Endodermal cell (in vitro differentiated cells): ENCODE data around the gene TRMT13. TPM values are rescaled to one million over a fixed set of nuclear protein-coding genes. Genes with fewer than 3 reads are reported as not detected.

ENCODE experiments used
- DNase-seq: peaks from one replicate; pipeline ENCODE4 v3.0.0-alpha.2; 2017
- H3K27ac ChIP-seq: 2 replicates; pipeline ENCODE4 v1.5.1; 2013; ENCODE audit warnings: mild to moderate bottlenecking, low read depth, low read length, moderate library complexity
- H3K27me3 ChIP-seq: 2 replicates; pipeline ENCODE4 v1.6.1; 2013; ENCODE audit warnings: mild to moderate bottlenecking, low read length, moderate library complexity; ENCODE audit not compliant: insufficient read depth, control insufficient read depth, poor library complexity, severe bottlenecking
- H3K36me3 ChIP-seq: 2 replicates; pipeline ENCODE4 v1.7.0; 2013; ENCODE audit warnings: mild to moderate bottlenecking, low read length, moderate library complexity; ENCODE audit not compliant: control insufficient read depth, insufficient read depth
- H3K4me1 ChIP-seq: one replicate; pipeline ENCODE4 v1.7.0; 2013; ENCODE audit warnings: low read length; ENCODE audit not compliant: control insufficient read depth, insufficient read depth
- H3K4me3 ChIP-seq: 2 replicates; pipeline ENCODE4 v1.5.1; 2013; ENCODE audit warnings: mild to moderate bottlenecking, low read length, moderate library complexity
- H3K9ac ChIP-seq: 2 replicates; pipeline ENCODE4 v1.6.1; 2013; ENCODE audit warnings: mild to moderate bottlenecking, low read length, moderate library complexity; ENCODE audit not compliant: poor library complexity, severe bottlenecking; ENCODE audit errors: extremely low read depth
- H3K9me3 ChIP-seq: 2 replicates; pipeline ENCODE4 v1.6.1; 2013; ENCODE audit warnings: mild to moderate bottlenecking, low read length, moderate library complexity; ENCODE audit not compliant: control insufficient read depth
- H3K27ac Mint-ChIP-seq: 2 replicates; pipeline ENCODE4 v1.8.0; 2020; ENCODE audit warnings: mixed read lengths
- H3K27me3 Mint-ChIP-seq: 2 replicates; pipeline ENCODE4 v1.8.0; 2021; ENCODE audit warnings: mild to moderate bottlenecking, mixed read lengths; ENCODE audit not compliant: insufficient read depth
- H3K36me3 Mint-ChIP-seq: 2 replicates; pipeline ENCODE4 v1.8.0; 2020; ENCODE audit warnings: low read depth, mixed read lengths
- H3K4me1 Mint-ChIP-seq: 2 replicates; pipeline ENCODE4 v1.8.0; 2020; ENCODE audit warnings: mixed read lengths
- H3K4me3 Mint-ChIP-seq: 2 replicates; pipeline ENCODE4 v1.8.0; 2020; ENCODE audit warnings: mild to moderate bottlenecking, moderate library complexity, mixed read lengths
- H3K9me3 Mint-ChIP-seq: 2 replicates; pipeline ENCODE4 v1.8.0; 2020; ENCODE audit warnings: mild to moderate bottlenecking, mixed read lengths
- WGBS, 2 experiments: methylation state at CpG; one replicate each; pipeline versions ENCODE4 v1.1.5 to v1.1.7; 2013; ENCODE audit warnings: missing lambda C conversion rate in 2 of 2, mixed read lengths in 1 of 2; ENCODE audit not compliant: insufficient coverage in 1 of 2, insufficient read length in 1 of 2; 5-methylcytosine and 5-hydroxymethylcytosine counted together
- total RNA-seq, 2 donors: library from RNA; stranded (reverse); fragmentation: NEBNext Ultra II Directional in 1 of 2; extraction: Animal tissue kit (Norgen Biotek cat#: 25700) in 1 of 2; gene quantifications; 2 replicates in 1 of 2; 3 replicates in 1 of 2; pipeline ENCODE4 v1.2.1, GENCODE V29; 2021
- TF ChIP-seq, protein P1 (sequence below): fragments of 200-600 bp; sonication (generic); conservative IDR thresholded peaks from 2 replicates; pipeline ENCODE4 v1.5.0; 2021; ENCODE audit warnings: antibody characterized with exemption, mild to moderate bottlenecking

The TRMT13 gene
- total RNA-seq, 2 donors from 2014 or later = 11.4 to 18.9 TPM

DNA sequence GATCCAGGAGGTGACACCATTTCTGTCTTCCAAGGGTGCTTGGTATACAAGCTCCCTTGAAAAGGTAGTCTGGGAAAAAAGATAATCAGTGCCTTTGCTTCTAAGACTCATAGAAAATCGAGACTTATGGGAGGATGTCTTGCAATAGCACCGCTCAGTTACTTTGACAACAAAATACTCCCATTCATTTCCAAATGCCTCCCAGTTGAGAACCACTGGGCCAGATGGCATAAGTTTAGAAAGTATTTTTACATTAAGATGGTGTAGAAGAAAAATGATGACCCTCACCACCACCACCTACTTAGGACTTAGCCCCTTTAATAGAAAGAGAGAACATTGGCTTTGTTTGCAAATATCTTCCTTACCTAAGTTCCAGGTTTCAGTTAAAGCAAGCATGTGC, 4.6 kb downstream of the TRMT13 start:
- Histone ChIP-seq H3K27ac (no peak overlapping the region), H3K27me3 (no peaks in the 10 kb centered on the region), H3K9me3 (no peaks in the 10 kb centered on the region), H3K36me3 (peaks cover 51% of the 10 kb centered on the region), H3K4me1 (no peaks in the 10 kb centered on the region), H3K4me3 (no peak overlapping the region), H3K9ac (no peak overlapping the region)
- Mint-ChIP-seq H3K4me1 (no peaks in the 10 kb centered on the region), H3K4me3 (no peak overlapping the region), H3K9me3 (no peaks in the 10 kb centered on the region), H3K27me3 (no peaks in the 10 kb centered on the region), H3K27ac (no peak overlapping the region), H3K36me3 (peaks cover 29% of the 10 kb centered on the region)
- 93% methylated on average over 2 of the region's 2 CpGs; no CpG with 5 or more reads in 1 of the 2 experiments for WGBS, 2 experiments
- DNase-seq = no peak
- TF ChIP-seq, protein P1, sequence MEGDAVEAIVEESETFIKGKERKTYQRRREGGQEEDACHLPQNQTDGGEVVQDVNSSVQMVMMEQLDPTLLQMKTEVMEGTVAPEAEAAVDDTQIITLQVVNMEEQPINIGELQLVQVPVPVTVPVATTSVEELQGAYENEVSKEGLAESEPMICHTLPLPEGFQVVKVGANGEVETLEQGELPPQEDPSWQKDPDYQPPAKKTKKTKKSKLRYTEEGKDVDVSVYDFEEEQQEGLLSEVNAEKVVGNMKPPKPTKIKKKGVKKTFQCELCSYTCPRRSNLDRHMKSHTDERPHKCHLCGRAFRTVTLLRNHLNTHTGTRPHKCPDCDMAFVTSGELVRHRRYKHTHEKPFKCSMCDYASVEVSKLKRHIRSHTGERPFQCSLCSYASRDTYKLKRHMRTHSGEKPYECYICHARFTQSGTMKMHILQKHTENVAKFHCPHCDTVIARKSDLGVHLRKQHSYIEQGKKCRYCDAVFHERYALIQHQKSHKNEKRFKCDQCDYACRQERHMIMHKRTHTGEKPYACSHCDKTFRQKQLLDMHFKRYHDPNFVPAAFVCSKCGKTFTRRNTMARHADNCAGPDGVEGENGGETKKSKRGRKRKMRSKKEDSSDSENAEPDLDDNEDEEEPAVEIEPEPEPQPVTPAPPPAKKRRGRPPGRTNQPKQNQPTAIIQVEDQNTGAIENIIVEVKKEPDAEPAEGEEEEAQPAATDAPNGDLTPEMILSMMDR = no peak

DNA sequence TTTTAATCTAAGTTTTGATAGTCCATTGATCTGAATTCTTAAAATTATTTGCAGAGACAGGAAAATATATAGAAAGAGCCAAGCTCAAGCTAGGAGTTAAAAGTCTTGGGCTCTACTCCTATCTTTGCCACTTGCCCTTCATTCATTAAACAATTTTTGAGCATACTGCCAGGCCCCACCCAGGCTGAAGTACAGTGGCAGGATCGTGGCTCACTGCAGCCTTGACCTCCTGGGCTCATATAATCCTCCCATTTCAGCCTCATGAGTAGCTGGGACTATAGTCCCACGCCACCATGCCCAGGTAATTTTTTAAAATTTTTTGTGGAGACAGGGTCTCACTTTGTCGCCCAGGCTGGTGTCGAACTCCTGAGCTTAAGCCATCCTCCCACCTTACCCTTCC, 8.2 kb downstream of the TRMT13 start:
- 90 to 98% methylated on average over 4 of the region's 4 CpGs for WGBS, 2 experiments
- Mint-ChIP-seq H3K4me3 (no peak overlapping the region), H3K27ac (no peak overlapping the region), H3K27me3 (no peaks in the 10 kb centered on the region), H3K9me3 (no peaks in the 10 kb centered on the region), H3K36me3 (peaks cover 52% of the 10 kb centered on the region), H3K4me1 (no peaks in the 10 kb centered on the region)
- DNase-seq = no peak
- Histone ChIP-seq H3K36me3 (peaks cover 79% of the 10 kb centered on the region), H3K4me1 (no peaks in the 10 kb centered on the region), H3K9me3 (no peaks in the 10 kb centered on the region), H3K4me3 (no peak overlapping the region), H3K9ac (no peak overlapping the region), H3K27me3 (no peaks in the 10 kb centered on the region), H3K27ac (no peak overlapping the region)
- TF ChIP-seq, protein P1 = no peak

DNA sequence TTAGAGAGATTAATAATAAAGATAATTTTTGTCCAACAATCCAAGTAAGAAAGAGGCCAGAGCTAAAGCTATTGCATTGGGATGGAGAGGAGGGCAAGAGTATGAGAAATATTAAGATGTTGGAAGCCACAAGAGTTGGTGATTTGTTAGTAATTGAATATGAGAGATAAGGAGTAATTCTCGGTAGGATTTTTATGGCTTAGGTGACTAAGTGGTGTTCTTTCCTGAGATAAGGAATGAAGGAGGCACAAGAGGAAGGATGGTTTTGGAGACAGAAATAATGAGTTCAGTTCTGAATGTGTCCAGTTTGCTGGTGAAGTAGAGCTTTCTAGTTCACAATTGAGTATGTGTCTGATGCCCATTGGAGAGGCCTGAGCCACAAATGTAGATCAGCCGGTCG, 9.4 kb downstream of the TRMT13 start:
- H3K4me1 ChIP-seq = no peaks in the 10 kb centered on the region
- 89 to 100% methylated on average over 3 of the region's 3 CpGs for WGBS, 2 experiments
- no peaks in the 10 kb centered on the region for H3K9me3 ChIP-seq
- no peak overlapping the region for H3K27ac ChIP-seq
- Mint-ChIP-seq H3K4me1 (no peaks in the 10 kb centered on the region), H3K36me3 (peaks cover 53% of the 10 kb centered on the region), H3K4me3 (no peak overlapping the region), H3K9me3 (no peaks in the 10 kb centered on the region), H3K27ac (no peak overlapping the region), H3K27me3 (no peaks in the 10 kb centered on the region)
- DNase-seq = no peak
- H3K4me3 ChIP-seq = no peak overlapping the region
- no peak overlapping the region for H3K9ac ChIP-seq
- no peaks in the 10 kb centered on the region for H3K27me3 ChIP-seq
- TF ChIP-seq, protein P1 = no peak
- H3K36me3 ChIP-seq = peaks cover 79% of the 10 kb centered on the region
